H9 (cell line): ENCODE data around the gene FA2H. TPM values are rescaled to one million over a fixed set of nuclear protein-coding genes. Genes with fewer than 3 reads are reported as not detected.
A peak's percentile ranks its signal among the peaks of the same experiment; 100 is the strongest.

ENCODE experiments used
- DNase-seq: peaks from one replicate; pipeline ENCODE4 v3.0.0-alpha.2; 2017
- H2AFZ ChIP-seq: one replicate; pipeline ENCODE4 v1.6.1; 2013; ENCODE audit warnings: mild to moderate bottlenecking, low read length, control low read depth, moderate library complexity
- H2AK5ac ChIP-seq: 2 replicates; pipeline ENCODE4 v1.6.1; 2013; ENCODE audit warnings: low read length, control low read depth, mixed read lengths; ENCODE audit not compliant: insufficient read length
- H2BK120ac ChIP-seq: one replicate; pipeline ENCODE4 v1.6.1; 2013; ENCODE audit warnings: low read depth, mild to moderate bottlenecking, low read length, control low read depth, inconsistent platforms; ENCODE audit not compliant: poor library complexity, severe bottlenecking
- H2BK12ac ChIP-seq: 2 replicates; pipeline ENCODE4 v1.6.1; 2013; ENCODE audit warnings: low read length, control low read depth, mixed read lengths, low read depth; ENCODE audit not compliant: insufficient read length
- H2BK15ac ChIP-seq: 2 replicates; pipeline ENCODE4 v1.6.1; 2013; ENCODE audit warnings: low read depth, low read length, control low read depth
- H2BK20ac ChIP-seq: one replicate; pipeline ENCODE4 v1.6.1; 2013; ENCODE audit warnings: low read depth, mild to moderate bottlenecking, low read length, control low read depth, inconsistent platforms; ENCODE audit not compliant: poor library complexity, severe bottlenecking
- H2BK5ac ChIP-seq: 2 replicates; pipeline ENCODE4 v1.6.1; 2013; ENCODE audit warnings: low read length, control low read depth, mixed read lengths; ENCODE audit not compliant: insufficient read length
- H3K14ac ChIP-seq: 2 replicates; pipeline ENCODE4 v1.6.1; 2013; ENCODE audit warnings: low read length, control low read depth; ENCODE audit not compliant: insufficient read depth
- H3K18ac ChIP-seq: 2 replicates; pipeline ENCODE4 v1.6.1; 2013; ENCODE audit warnings: low read depth, mild to moderate bottlenecking, mixed read lengths, low read length, control low read depth; ENCODE audit not compliant: insufficient read length
- H3K23ac ChIP-seq: 2 replicates; pipeline ENCODE4 v1.6.1; 2013; ENCODE audit warnings: low read length, control low read depth, mixed read lengths, low read depth; ENCODE audit not compliant: insufficient read length
- H3K23me2 ChIP-seq: 2 replicates; pipeline ENCODE4 v1.6.1; 2013; ENCODE audit warnings: low read depth, mild to moderate bottlenecking, mixed read lengths, low read length, control low read depth; ENCODE audit not compliant: insufficient read length, poor library complexity, severe bottlenecking
- H3K27ac ChIP-seq: 2 replicates; pipeline ENCODE4 v1.5.1; 2013; ENCODE audit warnings: low read length, control low read depth, mixed read lengths, low read depth; ENCODE audit not compliant: insufficient read length
- H3K27me3 ChIP-seq: 2 replicates; pipeline ENCODE4 v1.6.1; 2013; ENCODE audit warnings: low read length, control low read depth, inconsistent platforms; ENCODE audit not compliant: insufficient read depth
- H3K4ac ChIP-seq: 2 replicates; pipeline ENCODE4 v1.6.1; 2013; ENCODE audit warnings: low read depth, mild to moderate bottlenecking, control low read depth, inconsistent platforms, low read length, moderate library complexity
- H3K4me1 ChIP-seq: 2 replicates; pipeline ENCODE4 v1.6.1; 2013; ENCODE audit warnings: low read length, control low read depth, inconsistent platforms; ENCODE audit not compliant: insufficient read depth
- H3K4me2 ChIP-seq: 2 replicates; pipeline ENCODE4 v1.6.1; 2013; ENCODE audit warnings: low read length, control low read depth, mixed read lengths; ENCODE audit not compliant: insufficient read length, insufficient read depth
- H3K56ac ChIP-seq: 2 replicates; pipeline ENCODE4 v1.6.1; 2013; ENCODE audit warnings: low read depth, mild to moderate bottlenecking, mixed read lengths, low read length, control low read depth; ENCODE audit not compliant: insufficient read length
- H3K79me1 ChIP-seq: 2 replicates; pipeline ENCODE4 v1.6.1; 2013; ENCODE audit warnings: low read depth, mild to moderate bottlenecking, moderate library complexity, low read length, control low read depth, inconsistent platforms; ENCODE audit not compliant: insufficient read depth, poor library complexity, severe bottlenecking
- H3K79me2 ChIP-seq: 2 replicates; pipeline ENCODE4 v1.6.1; 2013; ENCODE audit warnings: low read length, control low read depth, inconsistent platforms; ENCODE audit not compliant: insufficient read depth
- H3K9ac ChIP-seq: 2 replicates; pipeline ENCODE4 v1.6.1; 2013; ENCODE audit warnings: low read length, control low read depth, mixed read lengths; ENCODE audit not compliant: insufficient read length; ENCODE audit errors: extremely low read depth
- H3K9me3 ChIP-seq: one replicate; pipeline ENCODE4 v1.6.1; 2013; ENCODE audit warnings: low read depth, low read length, inconsistent platforms; ENCODE audit not compliant: control insufficient read depth
- H3T11ph ChIP-seq: one replicate; pipeline ENCODE4 v1.6.1; 2013; ENCODE audit warnings: mild to moderate bottlenecking, low read length, control low read depth, inconsistent platforms
- H4K20me1 ChIP-seq: one replicate; pipeline ENCODE4 v1.6.1; 2013; ENCODE audit not compliant: control insufficient read depth, insufficient read length, insufficient read depth
- H4K5ac ChIP-seq: 2 replicates; pipeline ENCODE4 v1.6.1; 2013; ENCODE audit warnings: low read depth, mild to moderate bottlenecking, mixed read lengths, low read length, control low read depth; ENCODE audit not compliant: insufficient read length
- H4K8ac ChIP-seq: replicated peaks from 2 replicates; pipeline ENCODE4 v1.6.1; 2013; ENCODE audit warnings: low read length, control low read depth, mixed read lengths, low read depth; ENCODE audit not compliant: insufficient read length
- H4K91ac ChIP-seq: 2 replicates; pipeline ENCODE4 v1.6.1; 2013; ENCODE audit warnings: low read depth, mild to moderate bottlenecking, moderate library complexity, mixed read lengths, low read length, control low read depth; ENCODE audit not compliant: insufficient read length
- H3K27ac Mint-ChIP-seq, 3 experiments: 2 replicates in 2 of 3; 3 replicates in 1 of 3; pipeline ENCODE4 v1.8.0; 2020 to 2021; ENCODE audit warnings: mixed read lengths in 3 of 3, mild to moderate bottlenecking in 1 of 3, moderate library complexity in 1 of 3
- H3K27me3 Mint-ChIP-seq: 2 replicates; pipeline ENCODE4 v1.8.0; 2021; ENCODE audit warnings: low read depth, mild to moderate bottlenecking, moderate library complexity, mixed read lengths
- H3K36me3 Mint-ChIP-seq, 3 experiments: 2 replicates in 2 of 3; 3 replicates in 1 of 3; pipeline ENCODE4 v1.8.0; 2020 to 2021; ENCODE audit warnings: low read depth in 3 of 3, mixed read lengths in 3 of 3; ENCODE audit not compliant: insufficient read depth in 1 of 3
- H3K4me1 Mint-ChIP-seq, 2 experiments: 2 replicates each; pipeline ENCODE4 v1.8.0; 2020; ENCODE audit warnings: mixed read lengths in 2 of 2
- H3K4me3 Mint-ChIP-seq, 2 experiments: 2 replicates in 1 of 2; 3 replicates in 1 of 2; pipeline ENCODE4 v1.8.0; 2020 to 2021; ENCODE audit warnings: mild to moderate bottlenecking in 2 of 2, mixed read lengths in 2 of 2, moderate library complexity in 1 of 2
- H3K9me3 Mint-ChIP-seq, 2 experiments: 2 replicates in 1 of 2; 3 replicates in 1 of 2; pipeline ENCODE4 v1.8.0; 2020; ENCODE audit warnings: mild to moderate bottlenecking in 2 of 2, mixed read lengths in 2 of 2, moderate library complexity in 1 of 2
- CTCF ChIP-seq: fragments of 200-600 bp; sonication (generic); conservative IDR thresholded peaks from 3 replicates; pipeline ENCODE4 v1.8.0; 2021; ENCODE audit warnings: antibody characterized with exemption, mild to moderate bottlenecking
- WGBS: extraction: QIAGEN DNeasy Blood & Tissue Kit; methylation state at CpG from one replicate; pipeline ENCODE4 v1.1.7; 2013; ENCODE audit warnings: missing lambda C conversion rate, low lambda C conversion rate, mixed read lengths; ENCODE audit not compliant: insufficient read length; ENCODE audit errors: extremely low coverage; 5-methylcytosine and 5-hydroxymethylcytosine counted together
- total RNA-seq: library from RNA; stranded (reverse); gene quantifications from 2 replicates; pipeline ENCODE4 v1.2.1, GENCODE V29; 2021

The FA2H gene
- total RNA-seq, 1 experiment from 2014 or later = 25.1 TPM

GRCh38 chr16:74737521-74737920 is 37.1 kb downstream of the FA2H start:
- Histone ChIP-seq H2BK12ac (no peak overlapping the region), H3K23me2 (no peaks in the 10 kb centered on the region), H2BK20ac (no peak overlapping the region), H3T11ph (no peak overlapping the region), H3K18ac (no peak overlapping the region), H2BK15ac (no peak overlapping the region), H3K79me1 (no peaks in the 10 kb centered on the region), H3K14ac (no peak overlapping the region; the same call in 1 of the 2 replicates), H3K4me1 (peaks cover 4% of the 10 kb centered on the region; the same call in 1 of the 2 replicates), H3K9ac (no peak overlapping the region), H3K27ac (no peak overlapping the region), H4K20me1 (no peaks in the 10 kb centered on the region), H3K56ac (no peak overlapping the region), H3K4me2 (no peak overlapping the region), H4K91ac (no peak overlapping the region), H3K9me3 (no peaks in the 10 kb centered on the region), H3K23ac (no peak overlapping the region), H4K8ac (no peak overlapping the region), H2BK5ac (no peak overlapping the region), H3K79me2 (no peaks in the 10 kb centered on the region), H2BK120ac (no peak overlapping the region), H3K27me3 (no peaks in the 10 kb centered on the region), H3K4ac (no peak overlapping the region), H2AFZ (no peak overlapping the region), H4K5ac (no peak overlapping the region), H2AK5ac (no peak overlapping the region)
- Mint-ChIP-seq H3K4me1 (peaks cover 43 to 57% of the 10 kb centered on the region in 2 experiments), H3K27me3 (no peaks in the 10 kb centered on the region), H3K4me3 (no peak overlapping the region), H3K36me3 (no peaks in the 10 kb centered on the region; a peak in 2 of 7 replicates), H3K27ac (peak overlapping the region; percentile 19 to 86 (median 57); a peak in 2 of 7 replicates), H3K9me3 (no peaks in the 10 kb centered on the region; a peak in 1 of 5 replicates)
- no CpG with 5 or more reads among the region's 6 CpGs for WGBS
- no peak for DNase-seq
- no peak for TF ChIP-seq CTCF
